SK-N-SH (cell line): Measurements from ENCODE around the gene FKBP4. TPM values are rescaled to one million over a fixed set of nuclear protein-coding genes. Genes with fewer than 3 reads are reported as not detected.
A peak's percentile ranks its signal among the peaks of the same experiment; 100 is the strongest.

Source experiments
- CTCF ChIA-PET: fragments of 300-600, 350-600 bp; formaldehyde crosslinking; extraction: SDS; loops from one replicate; lab custom pipeline; 2021; lab: Yijun Ruan, JAX
- POLR2A ChIA-PET: fragments of 350-600 bp; sonication (Branson Sonifier 250); formaldehyde crosslinking; extraction: SDS; loops from one replicate; lab custom pipeline; 2020; ENCODE audit warnings: antibody characterized with exemption, inconsistent platforms; lab: Yijun Ruan, JAX
- DNase-seq: peaks from one replicate; pipeline ENCODE4 v3.0.0; 2012
- H2AFZ ChIP-seq: fragments of 200-600 bp; sonication (generic); 2 replicates; pipeline ENCODE4 v1.8.1; 2016; ENCODE audit warnings: antibody characterized with exemption, mild to moderate bottlenecking, low read depth
- H3F3A ChIP-seq: fragments of 200-600 bp; sonication (generic); replicated peaks from 2 replicates; pipeline ENCODE3; 2016; ENCODE audit warnings: antibody characterized with exemption, mild to moderate bottlenecking; ENCODE audit not compliant: insufficient read depth
- H3K27ac ChIP-seq, 2 experiments: fragments of 200-500 bp in 1 of 2; fragments of 200-600 bp in 1 of 2; sonication (Bioruptor generic) in 1 of 2; sonication (generic), shearing (Covaris generic) in 1 of 2; 2 replicates each; pipeline versions ENCODE4 v1.5.1 to v1.6.1; 2014 to 2016; ENCODE audit warnings: low read depth in 2 of 2, inconsistent platforms in 1 of 2, low read length in 1 of 2, mild to moderate bottlenecking in 1 of 2, mixed read lengths in 1 of 2
- H3K27me3 ChIP-seq: fragments of 200-600 bp; sonication (generic), shearing (Covaris generic); 2 replicates; pipeline ENCODE4 v1.6.1; 2016; ENCODE audit warnings: mixed run types; ENCODE audit not compliant: insufficient read depth
- H3K36me3 ChIP-seq, 2 experiments: fragments of 200-500 bp in 1 of 2; fragments of 200-600 bp in 1 of 2; sonication (Bioruptor generic) in 1 of 2; sonication (generic) in 1 of 2; replicated peaks in 1 of 2; 2 replicates each; pipeline versions ENCODE3 to v1.5.1; 2014 to 2016; ENCODE audit warnings: low read length in 1 of 2, mild to moderate bottlenecking in 1 of 2; ENCODE audit not compliant: insufficient read depth in 2 of 2, control insufficient read depth in 1 of 2
- H3K4me1 ChIP-seq, 2 experiments: fragments of 200-500 bp in 1 of 2; fragments of 200-600 bp in 1 of 2; sonication (Bioruptor generic) in 1 of 2; sonication (generic), shearing (Covaris generic) in 1 of 2; 2 replicates each; pipeline versions ENCODE4 v1.5.1 to v1.6.1; 2014 to 2016; ENCODE audit warnings: low read depth in 1 of 2, low read length in 1 of 2, mixed run types in 1 of 2; ENCODE audit not compliant: insufficient read depth in 2 of 2, control insufficient read depth in 1 of 2
- H3K4me2 ChIP-seq: fragments of 200-600 bp; sonication (generic), shearing (Covaris generic); 2 replicates; pipeline ENCODE4 v1.6.1; 2017; ENCODE audit warnings: mixed run types
- H3K4me3 ChIP-seq, 2 experiments: fragments of 200-500 bp in 1 of 2; fragments of 200-600 bp in 1 of 2; sonication (Bioruptor generic) in 1 of 2; sonication (generic), shearing (Covaris generic) in 1 of 2; 2 replicates each; pipeline versions ENCODE4 v1.5.1 to v1.8.1; 2014 to 2016; ENCODE audit warnings: low read depth in 2 of 2, inconsistent platforms in 1 of 2, low read length in 1 of 2, mild to moderate bottlenecking in 1 of 2, mixed read lengths in 1 of 2, moderate library complexity in 1 of 2
- H3K79me2 ChIP-seq: fragments of 200-600 bp; sonication (generic); 2 replicates; pipeline ENCODE4 v1.8.1; 2017; ENCODE audit warnings: mild to moderate bottlenecking; ENCODE audit not compliant: insufficient read depth
- H3K9ac ChIP-seq: fragments of 200-600 bp; sonication (generic); 2 replicates; pipeline ENCODE4 v1.6.1; 2017; ENCODE audit warnings: mixed run types
- H3K9me2 ChIP-seq: fragments of 200-600 bp; sonication (generic); 2 replicates; pipeline ENCODE4 v1.6.1; 2017; ENCODE audit warnings: mixed run types
- H3K9me3 ChIP-seq: fragments of 200-600 bp; sonication (generic); 2 replicates; pipeline ENCODE4 v1.6.1; 2017; ENCODE audit warnings: mixed run types, mild to moderate bottlenecking, moderate library complexity
- H4K20me1 ChIP-seq: fragments of 200-600 bp; sonication (generic); 2 replicates; pipeline ENCODE4 v1.6.1; 2017; ENCODE audit warnings: mild to moderate bottlenecking, mixed run types; ENCODE audit not compliant: insufficient read depth
- CHD2 ChIP-seq: fragments of 150-350 bp; IDR thresholded peaks from 2 replicates; pipeline ENCODE4 v1.6.1; 2018; ENCODE audit warnings: low read length; ENCODE audit not compliant: partially characterized antibody
- GATA2 ChIP-seq: sonication (generic); formaldehyde crosslinking; IDR thresholded peaks from 2 replicates; pipeline ENCODE4 v1.5.0; 2020; ENCODE audit warnings: mild to moderate bottlenecking, missing genetic modification reagents
- MAX ChIP-seq: IDR thresholded peaks from 2 replicates; pipeline ENCODE4 v1.4.0; 2012; ENCODE audit warnings: low read depth
- MEF2A ChIP-seq: IDR thresholded peaks from 2 replicates; pipeline ENCODE4 v1.4.0; 2012; ENCODE audit warnings: low read depth, borderline replicate concordance
- REST ChIP-seq: IDR thresholded peaks from 2 replicates; pipeline ENCODE4 v1.6.1; 2012; ENCODE audit warnings: mild to moderate bottlenecking, low read depth, low read length, moderate library complexity
- WGBS: methylation state at CpG from one replicate; pipeline ENCODE4 v1.1.6; 2017; ENCODE audit warnings: low lambda C conversion rate; 5-methylcytosine and 5-hydroxymethylcytosine counted together
- polyA plus RNA-seq, 3 experiments: library from polyadenylated mRNA; depleted of rRNA; stranded (reverse); fragments of >200 nt; gene quantifications; 2 replicates each; pipeline ENCODE4 v1.2.3, GENCODE V29; 2012

FKBP4 gene
- polyA plus RNA-seq, 1 of the 3 experiments (the other 2 are of a cell fraction), result 53.2 TPM

GRCh38 chr12:2753536-2753935 lies 41.2 kb upstream of the FKBP4 start:
- H3K9ac ChIP-seq, result no peak overlapping the region
- no peaks in the 10 kb centered on the region; the same call in 1 of the 2 replicates for H3K27me3 ChIP-seq
- DNase-seq, result no peak
- H3K9me2 ChIP-seq, result no peaks in the 10 kb centered on the region
- CTCF ChIA-PET, result interaction anchor here (0.8 to 1.6 kb wide), 4 partner anchors 13 to 35 kb away, joined by 3 to 5 read pairs (median 4); no protein-coding TSS in a partner anchor
- H4K20me1 ChIP-seq, result no peaks in the 10 kb centered on the region
- H3K27ac ChIP-seq, result no peak overlapping the region
- H2AFZ ChIP-seq, result no peak overlapping the region
- no peaks in the 10 kb centered on the region for H3K36me3 ChIP-seq
- 38% methylated on average over 8 of the region's 8 CpGs for WGBS
- no peak for TF ChIP-seq CHD2
- no peak for TF ChIP-seq MEF2A
- H3K79me2 ChIP-seq, result no peaks in the 10 kb centered on the region
- H3K4me2 ChIP-seq, result no peak overlapping the region
- peaks cover 0 to 3% of the 10 kb centered on the region in 2 experiments; a peak in 2 of 4 replicates for H3K4me1 ChIP-seq
- no peaks in the 10 kb centered on the region for H3K9me3 ChIP-seq
- H3K4me3 ChIP-seq, result no peak overlapping the region
- H3F3A ChIP-seq, result no peaks in the 10 kb centered on the region
- POLR2A ChIA-PET, result interaction anchor here (0.7 kb wide), 1 partner anchor 41 kb away, joined by 3 read pairs; the partner anchor contains the start of gene FKBP4

GRCh38 chr12:2754208-2754607 lies 40.6 kb upstream of the FKBP4 start:
- CTCF ChIA-PET, result interaction anchor here (0.8 to 1.3 kb wide), 5 partner anchors 14 to 34 kb away, joined by 3 to 5 read pairs (median 3); no protein-coding TSS in a partner anchor
- no peak overlapping the region for H3K27ac ChIP-seq

More at GRCh38 chr12:2754208-2754607, 40.6 kb upstream of the FKBP4 start:
- Histone ChIP-seq H3K4me2 (no peak overlapping the region), H3K9me2 (no peaks in the 10 kb centered on the region), H3K9ac (no peak overlapping the region), H3K27me3 (no peaks in the 10 kb centered on the region; the same call in 1 of the 2 replicates), H2AFZ (no peak overlapping the region), H3K79me2 (no peaks in the 10 kb centered on the region), H3K36me3 (no peaks in the 10 kb centered on the region), H3K4me3 (no peak overlapping the region), H3F3A (no peaks in the 10 kb centered on the region), H3K9me3 (no peaks in the 10 kb centered on the region), H3K4me1 (peaks cover 0 to 3% of the 10 kb centered on the region in 2 experiments; a peak in 2 of 4 replicates), H4K20me1 (no peaks in the 10 kb centered on the region)
- POLR2A ChIA-PET, result interaction anchor here (0.7 kb wide), 1 partner anchor 40 kb away, joined by 3 read pairs; the partner anchor contains the start of gene FKBP4
- TF ChIP-seq REST (no peak), MAX (no peak), GATA2 (CRISPR knock-in tag) (peak; percentile 66)
- DNase-seq, result peak; percentile 54
